ENCODE data around the gene ZNF750.

Gene ZNF750

GRCh38 chr17:82882715-82883418, 43.0 kb upstream of the ZNF750 start:
- Histone ChIP-seq H3K36me3 (ENCODE audit: control insufficient read depth, low read length) (peaks cover 6% of the 10 kb centered on the region; the same call in 1 of the 2 replicates), H3K79me2 (ENCODE audit: control insufficient read depth, low read length) (peaks cover 26% of the 10 kb centered on the region), H4K20me1 (ENCODE audit: control insufficient read depth, insufficient read depth, low read depth, low read length) (no peaks in the 10 kb centered on the region), H3K4me1 (ENCODE audit: control insufficient read depth, low read length) (peaks cover 27% of the 10 kb centered on the region), H3F3A (ENCODE audit: control insufficient read depth, insufficient read depth) (peaks cover 6% of the 10 kb centered on the region), H3K4me2 (ENCODE audit: low read length) (no peak overlapping the region), H3K27me3 (ENCODE audit: control insufficient read depth, low read length) (no peaks in the 10 kb centered on the region), H3K9me3 (ENCODE audit: control insufficient read depth, insufficient read depth, low read length) (no peaks in the 10 kb centered on the region), H3K27ac (ENCODE audit: low read depth, low read length) (no peak overlapping the region), H3K9me2 (replicated peaks; ENCODE audit: control insufficient read depth, low read length) (no peaks in the 10 kb centered on the region), H3K4me3 (ENCODE audit: low read length) (no peak overlapping the region)
- TF ChIP-seq, protein P1, sequence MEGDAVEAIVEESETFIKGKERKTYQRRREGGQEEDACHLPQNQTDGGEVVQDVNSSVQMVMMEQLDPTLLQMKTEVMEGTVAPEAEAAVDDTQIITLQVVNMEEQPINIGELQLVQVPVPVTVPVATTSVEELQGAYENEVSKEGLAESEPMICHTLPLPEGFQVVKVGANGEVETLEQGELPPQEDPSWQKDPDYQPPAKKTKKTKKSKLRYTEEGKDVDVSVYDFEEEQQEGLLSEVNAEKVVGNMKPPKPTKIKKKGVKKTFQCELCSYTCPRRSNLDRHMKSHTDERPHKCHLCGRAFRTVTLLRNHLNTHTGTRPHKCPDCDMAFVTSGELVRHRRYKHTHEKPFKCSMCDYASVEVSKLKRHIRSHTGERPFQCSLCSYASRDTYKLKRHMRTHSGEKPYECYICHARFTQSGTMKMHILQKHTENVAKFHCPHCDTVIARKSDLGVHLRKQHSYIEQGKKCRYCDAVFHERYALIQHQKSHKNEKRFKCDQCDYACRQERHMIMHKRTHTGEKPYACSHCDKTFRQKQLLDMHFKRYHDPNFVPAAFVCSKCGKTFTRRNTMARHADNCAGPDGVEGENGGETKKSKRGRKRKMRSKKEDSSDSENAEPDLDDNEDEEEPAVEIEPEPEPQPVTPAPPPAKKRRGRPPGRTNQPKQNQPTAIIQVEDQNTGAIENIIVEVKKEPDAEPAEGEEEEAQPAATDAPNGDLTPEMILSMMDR (IDR thresholded peaks at IDR 0.05; ENCODE audit: low read depth, low read length, poor library complexity, severe bottlenecking) = no peak
- TF ChIP-seq EZH2phosphoT487 (IDR thresholded peaks at IDR 0.05; ENCODE audit: borderline replicate concordance, low read length) = no peak

GRCh38 chr17:82881900-82882714, 42.3 kb upstream of the ZNF750 start:
- no peak overlapping the region for H3K27ac ChIP-seq (ENCODE audit: low read depth, low read length)
- TF ChIP-seq, protein P1 (IDR thresholded peaks at IDR 0.05; ENCODE audit: low read depth, low read length, poor library complexity, severe bottlenecking) = no peak
- TF ChIP-seq EZH2phosphoT487 (IDR thresholded peaks at IDR 0.05; ENCODE audit: borderline replicate concordance, low read length) = no peak

DNA sequence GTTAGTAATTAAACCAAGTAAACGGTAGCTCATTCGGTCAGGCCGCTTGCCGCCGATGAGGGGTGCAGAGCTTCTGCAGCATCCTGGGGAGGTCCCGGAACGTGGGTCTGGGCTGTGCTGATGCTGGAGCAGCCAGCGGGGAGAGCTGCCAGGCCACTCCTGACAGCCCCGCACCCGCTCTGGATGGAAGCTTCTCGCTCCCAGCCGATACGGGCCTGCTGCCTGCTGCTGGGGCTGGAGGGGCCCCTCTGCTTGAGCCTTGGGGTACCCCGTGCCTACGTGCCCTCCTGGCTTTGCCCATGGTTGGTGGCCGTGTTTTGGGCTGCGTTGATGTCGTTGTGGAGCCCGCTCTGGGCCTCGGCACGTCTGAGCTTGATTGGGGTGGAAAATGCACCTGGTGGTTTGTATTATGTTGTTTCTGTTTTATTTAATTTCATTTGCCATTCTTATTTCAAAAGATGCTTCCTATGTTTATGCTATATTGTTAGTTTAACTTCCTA, 41.6 kb upstream of the ZNF750 start:
- Histone ChIP-seq H4K20me1 (ENCODE audit: control insufficient read depth, insufficient read depth, low read depth, low read length) (no peaks in the 10 kb centered on the region), H3K36me3 (ENCODE audit: control insufficient read depth, low read length) (peaks cover 6% of the 10 kb centered on the region; the same call in 1 of the 2 replicates), H3K79me2 (ENCODE audit: control insufficient read depth, low read length) (peaks cover 26% of the 10 kb centered on the region), H3K27ac (ENCODE audit: low read depth, low read length) (no peak overlapping the region), H3K4me1 (ENCODE audit: control insufficient read depth, low read length) (peaks cover 27% of the 10 kb centered on the region), H3K9me2 (replicated peaks; ENCODE audit: control insufficient read depth, low read length) (no peaks in the 10 kb centered on the region), H3K9me3 (ENCODE audit: control insufficient read depth, insufficient read depth, low read length) (no peaks in the 10 kb centered on the region), H3K27me3 (ENCODE audit: control insufficient read depth, low read length) (no peaks in the 10 kb centered on the region), H3F3A (ENCODE audit: control insufficient read depth, insufficient read depth) (peaks cover 6% of the 10 kb centered on the region), H3K4me2 (ENCODE audit: low read length) (no peak overlapping the region), H3K4me3 (ENCODE audit: low read length) (no peak overlapping the region)
- TF ChIP-seq, protein P1 (IDR thresholded peaks at IDR 0.05; ENCODE audit: low read depth, low read length, poor library complexity, severe bottlenecking) = no peak
- TF ChIP-seq EZH2phosphoT487 (IDR thresholded peaks at IDR 0.05; ENCODE audit: borderline replicate concordance, low read length) = no peak

More at GRCh38 chr17:82881900-82882714, 42.3 kb upstream of the ZNF750 start:
- H3K27me3 ChIP-seq (ENCODE audit: control insufficient read depth, low read length) = no peaks in the 10 kb centered on the region
- peaks cover 6% of the 10 kb centered on the region for H3F3A ChIP-seq (ENCODE audit: control insufficient read depth, insufficient read depth)
- no peak overlapping the region for H3K4me3 ChIP-seq (ENCODE audit: low read length)
- H3K4me2 ChIP-seq (ENCODE audit: low read length) = no peak overlapping the region
- no peaks in the 10 kb centered on the region for H4K20me1 ChIP-seq (ENCODE audit: control insufficient read depth, insufficient read depth, low read depth, low read length)
- peaks cover 27% of the 10 kb centered on the region for H3K4me1 ChIP-seq (ENCODE audit: control insufficient read depth, low read length)
- peaks cover 26% of the 10 kb centered on the region for H3K79me2 ChIP-seq (ENCODE audit: control insufficient read depth, low read length)
- H3K9me2 ChIP-seq (replicated peaks; ENCODE audit: control insufficient read depth, low read length) = no peaks in the 10 kb centered on the region
- H3K9me3 ChIP-seq (ENCODE audit: control insufficient read depth, insufficient read depth, low read length) = no peaks in the 10 kb centered on the region
- peaks cover 6% of the 10 kb centered on the region; the same call in 1 of the 2 replicates for H3K36me3 ChIP-seq (ENCODE audit: control insufficient read depth, low read length)

Data from DOHH2 (cell line).